Measurements from ENCODE around the gene SMIM29. TPM values are rescaled to one million over a fixed set of nuclear protein-coding genes. Genes with fewer than 3 reads are reported as not detected.

Gene SMIM29
- total RNA-seq, 1 experiment from 2014 or later, result 44.3 TPM

DNA sequence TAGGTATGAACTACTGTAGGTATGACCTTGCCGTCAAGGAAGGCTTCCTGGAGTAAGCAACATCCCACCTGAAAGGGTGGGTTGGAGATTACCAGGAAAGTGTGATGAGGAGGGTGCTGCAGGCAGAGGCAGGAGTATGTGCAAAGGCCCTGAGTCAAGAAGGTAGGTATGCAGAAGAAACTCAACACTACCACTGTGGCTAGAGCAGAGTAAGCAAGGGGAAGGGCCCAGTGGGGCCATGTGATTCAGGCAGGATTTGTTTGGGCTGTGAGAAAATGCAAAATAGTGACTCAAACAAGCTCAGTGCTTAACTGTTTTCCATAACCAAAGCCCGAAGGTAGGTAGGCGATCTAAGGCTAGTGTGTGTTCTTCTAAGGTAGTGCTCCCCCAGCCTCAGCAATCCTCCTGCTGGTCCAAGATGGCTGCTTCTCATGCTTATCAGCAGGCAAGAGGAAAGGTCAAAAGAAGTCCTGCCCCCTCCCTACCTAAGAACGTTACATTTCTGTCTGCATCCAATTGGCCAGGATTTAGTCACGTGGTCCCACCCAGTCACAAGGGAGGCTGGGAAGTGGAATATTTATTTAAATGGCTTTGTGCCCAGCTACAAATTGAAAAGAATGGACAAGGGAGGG, 48.4 kb downstream of the SMIM29 start:
- peak overlapping the region; percentile 73 for H2AFZ ChIP-seq (ENCODE audit: low read length)
- no peaks in the 10 kb centered on the region for H3K27me3 ChIP-seq (ENCODE audit: low read length)
- H3K9me3 ChIP-seq (ENCODE audit: low read length), result no peaks in the 10 kb centered on the region
- H3K4me1 ChIP-seq (ENCODE audit: low read length), result peaks cover 13% of the 10 kb centered on the region
- H3K4me3 ChIP-seq (ENCODE audit: low read length), result no peak overlapping the region
- H4K20me1 ChIP-seq (ENCODE audit: insufficient read depth, low read depth, low read length), result no peaks in the 10 kb centered on the region
- no peaks in the 10 kb centered on the region for H3K36me3 ChIP-seq (ENCODE audit: insufficient read depth, low read length)
- no peaks in the 10 kb centered on the region for H3K79me2 ChIP-seq (ENCODE audit: low read length)
- H3K27ac ChIP-seq (ENCODE audit: low read length), result no peak overlapping the region
- peak; percentile 69 for DNase-seq
- H3K9me2 ChIP-seq (replicated peaks; ENCODE audit: insufficient read depth, low read length), result no peaks in the 10 kb centered on the region
- H3K4me2 ChIP-seq (ENCODE audit: low read depth, low read length, poor library complexity, severe bottlenecking), result no peak overlapping the region
- no peak overlapping the region for H3K9ac ChIP-seq (ENCODE audit: low read length)

DNA sequence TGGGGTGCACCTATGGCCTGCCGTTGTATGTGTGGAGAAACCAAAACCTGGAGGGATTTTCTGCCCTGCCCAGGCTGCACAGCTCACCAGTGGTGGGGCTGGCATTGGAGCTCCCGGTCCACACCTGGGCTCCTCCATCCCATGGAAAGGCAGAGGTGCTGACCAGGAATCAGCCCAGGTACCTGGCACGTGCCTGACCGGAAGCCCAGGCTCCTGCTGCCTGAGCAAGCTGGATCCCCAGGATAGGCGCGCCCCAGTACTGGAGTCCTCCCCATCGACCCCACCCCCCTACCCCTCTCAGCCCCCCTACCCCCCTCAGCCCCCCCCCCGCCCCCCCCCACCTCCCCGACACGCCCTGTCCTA, 52.0 kb downstream of the SMIM29 start:
- Histone ChIP-seq H4K20me1 (ENCODE audit: insufficient read depth, low read depth, low read length) (no peaks in the 10 kb centered on the region), H3K27me3 (ENCODE audit: low read length) (no peaks in the 10 kb centered on the region), H3K4me3 (ENCODE audit: low read length) (peak overlapping the region; percentile 61; the same call in 1 of the 2 replicates), H3K9me3 (ENCODE audit: low read length) (no peaks in the 10 kb centered on the region), H3K4me2 (ENCODE audit: low read depth, low read length, poor library complexity, severe bottlenecking) (peak overlapping the region; percentile 72), H3K27ac (ENCODE audit: low read length) (no peak overlapping the region), H3K79me2 (ENCODE audit: low read length) (no peaks in the 10 kb centered on the region), H2AFZ (ENCODE audit: low read length) (peak overlapping the region; percentile 94), H3K9me2 (replicated peaks; ENCODE audit: insufficient read depth, low read length) (no peaks in the 10 kb centered on the region), H3K36me3 (ENCODE audit: insufficient read depth, low read length) (no peaks in the 10 kb centered on the region), H3K9ac (ENCODE audit: low read length) (peak overlapping the region; percentile 64), H3K4me1 (ENCODE audit: low read length) (peaks cover 13% of the 10 kb centered on the region)
- DNase-seq, result no peak

Small RNA genes lying within 50 kb of the gene (small RNA-seq; reads per million reads assigned to genes)
- not detected for gene MIR6835

Other genes starting within 250 kb of the SMIM29 start
- gene GRM4, start 102.9 kb downstream of the SMIM29 start, total RNA-seq (2014; rRNA removed; shearing (Covaris generic); ENCODE audit: low replicate concordance), result not detected in 2 replicates
- 337 and 353 TPM in 2 replicates for gene HMGA1, start 12.1 kb downstream of the SMIM29 start, total RNA-seq (2014; rRNA removed; shearing (Covaris generic); ENCODE audit: low replicate concordance)
- 33.7 and 41.7 TPM in 2 replicates for gene NUDT3, start 143.7 kb upstream of the SMIM29 start, total RNA-seq (2014; rRNA removed; shearing (Covaris generic); ENCODE audit: low replicate concordance)
- 2,938 and 3,077 TPM in 2 replicates for gene RPS10, start 177.1 kb upstream of the SMIM29 start, total RNA-seq (2014; rRNA removed; shearing (Covaris generic); ENCODE audit: low replicate concordance)
- gene PACSIN1, start 217.1 kb upstream of the SMIM29 start, total RNA-seq (2014; rRNA removed; shearing (Covaris generic); ENCODE audit: low replicate concordance), result not detected in 2 replicates

Data from Karpas-422 (cell line).